HG02759 (cell line): ENCODE results near the gene DLST.
"Not testable (repeated sequence)": the region's sequence is repeated elsewhere in the genome, so short reads cannot be mapped to it uniquely, and the experiment has no call there.

ENCODE experiments used
- ATAC-seq: cut with Tn5 transposase; IDR thresholded peaks from one replicate; pipeline ENCODE4 v1.9.1; 2021; ENCODE audit warnings: mild to moderate bottlenecking, moderate library complexity; ENCODE audit not compliant: unreplicated experiment

Gene DLST

DNA sequence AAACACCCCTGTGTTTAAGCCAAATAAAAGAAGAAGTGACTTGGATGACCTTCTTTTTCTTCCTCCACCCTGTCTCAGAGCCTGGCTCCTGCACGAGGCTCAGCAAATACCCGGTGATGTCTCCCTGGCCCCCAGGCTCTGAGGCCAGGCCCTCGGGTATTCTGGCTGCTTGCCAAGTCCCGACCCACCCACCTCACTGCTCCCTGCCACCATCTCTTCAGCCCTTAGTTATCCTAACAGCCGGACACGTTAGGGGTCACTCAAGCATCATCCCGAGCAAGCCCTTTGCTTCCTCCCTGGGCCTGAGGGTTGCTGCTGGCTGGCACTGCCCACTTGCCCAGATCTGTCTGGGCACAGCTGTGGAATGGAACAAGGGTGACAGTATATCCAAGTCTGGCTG lies 34.1 kb downstream of the DLST start:
- no peak for ATAC-seq

DNA sequence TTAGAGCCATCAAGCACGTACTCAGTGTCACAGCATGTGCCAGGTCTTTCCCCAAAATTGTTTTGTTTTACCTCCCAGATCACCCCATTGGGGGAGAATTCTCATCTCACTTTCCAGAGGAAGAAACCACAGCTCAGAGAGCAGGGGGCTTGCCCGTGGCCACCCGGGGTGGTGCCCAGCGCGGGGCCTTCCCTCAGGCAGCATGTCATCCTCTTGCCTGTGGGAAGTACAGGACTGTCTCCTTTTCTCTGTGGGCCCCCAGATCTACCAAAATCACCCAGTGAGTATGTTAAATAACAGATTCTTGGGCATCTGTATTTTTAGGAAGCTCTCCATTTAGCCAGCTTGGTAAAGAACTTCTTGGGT lies 35.4 kb downstream of the DLST start:
- ATAC-seq: no peak

DNA sequence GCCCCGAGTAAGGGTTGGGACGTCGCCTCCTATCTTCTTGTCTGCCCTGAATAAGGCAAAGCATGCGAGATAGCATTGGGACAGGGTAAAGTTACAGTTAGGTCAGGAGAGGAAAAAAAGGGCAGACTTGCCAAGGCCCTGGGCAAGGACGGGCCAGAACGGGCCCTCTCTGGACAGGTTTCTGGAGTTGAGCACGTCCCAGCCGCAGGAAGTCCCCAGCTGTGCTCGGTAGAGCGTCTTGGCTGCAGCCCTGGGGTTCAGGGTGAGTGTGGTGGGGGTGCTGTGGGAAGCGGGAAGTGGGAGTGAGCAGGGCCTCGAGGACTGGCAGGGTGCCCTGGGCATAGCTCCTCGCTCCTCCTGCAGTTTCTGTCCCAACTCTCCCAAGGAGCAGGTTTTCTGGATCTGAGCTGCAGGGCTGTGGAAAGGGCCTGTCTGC lies 35.9 kb downstream of the DLST start:
- ATAC-seq: no peak

DNA sequence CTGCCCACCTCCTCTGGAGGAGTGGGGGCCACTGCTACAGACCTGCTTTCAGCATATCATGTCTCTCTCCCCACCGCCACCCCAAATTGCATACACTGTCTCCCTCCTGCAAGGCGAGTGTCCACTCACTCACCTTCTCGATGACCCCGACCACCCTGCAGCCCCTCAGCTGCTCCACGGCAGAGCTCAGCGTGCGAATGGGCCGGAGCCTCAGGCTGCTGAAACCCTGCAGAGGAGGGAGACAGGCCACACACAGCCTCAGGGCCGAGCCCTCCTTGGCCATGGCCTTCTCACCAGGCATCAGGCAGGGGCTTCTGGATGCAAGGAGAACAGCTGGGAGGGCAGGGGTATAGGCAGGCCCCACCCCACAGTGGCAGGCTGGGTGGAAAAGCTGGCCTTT lies 36.7 kb downstream of the DLST start:
- no peak for ATAC-seq

DNA sequence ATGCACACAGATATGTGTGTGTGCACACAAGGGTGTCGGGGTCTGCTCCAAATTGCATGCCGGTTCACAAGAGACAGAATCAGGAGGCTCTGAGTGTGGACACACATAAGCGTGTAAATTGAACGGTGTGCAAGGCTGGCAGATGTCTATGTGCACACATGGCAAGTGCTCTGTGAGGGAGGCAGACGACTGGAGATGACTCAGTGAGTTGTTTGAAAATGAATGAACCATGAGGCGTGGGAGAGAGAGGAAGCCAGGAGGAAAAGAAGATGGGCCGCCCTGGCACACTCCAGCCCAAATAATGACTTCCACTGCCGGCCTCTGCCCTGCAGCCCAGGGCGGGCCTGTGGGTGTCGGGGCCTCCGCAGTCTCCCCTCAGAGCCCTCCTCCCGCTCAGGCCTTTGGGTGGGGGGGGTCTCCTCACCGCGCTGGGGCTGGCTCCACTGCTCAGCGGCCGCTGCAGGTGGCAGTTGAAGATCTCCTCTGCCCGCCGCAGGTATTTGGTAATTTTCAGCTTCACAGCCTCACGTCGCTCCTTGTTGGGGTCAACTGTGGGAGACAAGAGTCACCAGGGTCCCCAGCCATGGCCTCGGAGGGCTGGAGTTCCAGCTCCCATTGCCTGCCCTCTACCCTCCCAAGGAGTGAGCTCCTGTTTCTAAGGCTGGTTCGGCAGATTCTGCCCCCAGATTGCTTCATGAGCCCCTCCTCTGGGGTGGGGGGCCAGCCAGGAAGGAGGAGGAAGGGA lies 37.9 kb downstream of the DLST start:
- no peak for ATAC-seq

DNA sequence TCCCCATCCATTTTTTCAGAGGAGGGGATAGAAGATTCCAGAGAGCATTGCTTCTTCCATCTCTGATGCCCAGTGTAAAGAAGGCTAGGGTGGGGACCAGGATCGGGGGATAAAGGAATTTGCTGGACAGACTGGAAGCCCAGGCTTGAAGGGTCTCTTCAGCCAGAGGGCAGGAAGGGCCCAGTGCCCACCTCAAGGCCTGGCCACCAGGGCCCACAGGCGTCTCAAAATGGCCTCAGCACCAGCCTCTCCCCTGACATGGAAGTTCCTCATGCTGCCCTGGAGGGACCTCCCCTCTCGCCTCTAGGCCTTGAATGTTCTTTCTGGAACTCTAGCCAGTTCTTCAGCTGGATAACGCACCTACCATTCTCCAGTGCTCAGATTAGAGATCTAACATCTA lies 38.6 kb downstream of the DLST start:
- ATAC-seq: no peak

DNA sequence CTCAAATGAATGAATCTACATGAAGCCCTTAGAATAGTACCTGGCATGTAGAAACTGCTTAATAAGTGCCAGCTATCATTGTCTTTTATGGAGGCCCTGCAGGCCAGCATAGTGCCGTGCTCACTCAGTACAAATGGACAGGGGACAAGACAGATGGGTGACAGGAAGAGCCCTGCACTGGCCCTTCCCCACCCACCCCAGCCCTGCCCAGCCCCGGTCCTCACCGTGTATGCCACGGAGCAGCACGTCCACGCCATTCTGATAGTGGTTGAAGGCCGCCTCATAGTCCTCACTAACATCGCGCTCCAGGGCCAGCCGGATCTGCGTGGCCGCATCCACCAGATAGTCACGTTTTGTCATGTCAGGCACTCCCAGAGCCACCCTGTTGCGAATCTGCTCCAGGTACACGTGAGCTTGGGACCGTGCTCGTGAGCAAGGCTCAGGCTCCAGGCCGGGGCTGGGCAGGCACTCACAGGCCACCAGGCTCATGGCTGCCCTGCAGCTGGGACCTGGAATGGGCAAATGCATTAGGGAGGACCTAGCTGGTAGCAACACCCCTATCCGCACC lies 39.4 kb downstream of the DLST start:
- ATAC-seq: no peak

DNA sequence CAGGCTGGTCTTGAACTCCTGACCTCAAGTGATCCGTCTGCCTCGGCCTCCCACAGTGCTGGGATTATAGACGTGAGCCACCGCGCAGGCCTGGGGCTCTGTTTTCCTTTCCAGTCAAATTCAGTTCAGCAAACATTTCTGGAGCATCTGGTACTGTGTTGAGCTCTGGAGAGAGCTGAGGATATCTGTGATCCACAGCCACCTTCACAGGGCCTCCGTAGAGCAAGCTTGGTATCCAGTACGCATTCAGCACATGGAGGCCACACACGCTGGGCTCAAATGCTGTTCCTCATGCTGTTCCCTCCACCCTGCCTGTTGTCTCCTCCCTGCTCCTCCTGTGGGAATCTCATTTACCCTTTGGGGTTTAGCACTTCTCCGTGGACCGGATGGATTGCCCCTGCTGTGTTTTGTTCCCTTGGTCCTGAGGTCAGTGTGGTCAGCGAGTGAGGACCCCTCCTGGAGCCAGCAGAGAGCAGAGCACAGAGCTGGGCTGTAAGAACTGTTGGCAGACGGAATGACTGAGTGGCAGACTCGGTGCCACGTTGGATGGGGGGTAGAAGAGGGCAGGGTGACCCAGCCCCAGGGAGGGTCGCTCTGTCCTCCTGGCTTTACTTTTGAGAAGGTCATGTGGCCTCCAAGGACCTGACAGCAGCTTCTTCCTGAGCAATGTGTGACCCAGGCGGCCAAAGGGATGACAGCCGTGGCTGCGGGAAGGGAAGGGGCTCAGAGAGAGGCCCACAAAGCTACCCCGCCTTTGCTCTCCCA lies 40.5 kb downstream of the DLST start:
- no peak for ATAC-seq

DNA sequence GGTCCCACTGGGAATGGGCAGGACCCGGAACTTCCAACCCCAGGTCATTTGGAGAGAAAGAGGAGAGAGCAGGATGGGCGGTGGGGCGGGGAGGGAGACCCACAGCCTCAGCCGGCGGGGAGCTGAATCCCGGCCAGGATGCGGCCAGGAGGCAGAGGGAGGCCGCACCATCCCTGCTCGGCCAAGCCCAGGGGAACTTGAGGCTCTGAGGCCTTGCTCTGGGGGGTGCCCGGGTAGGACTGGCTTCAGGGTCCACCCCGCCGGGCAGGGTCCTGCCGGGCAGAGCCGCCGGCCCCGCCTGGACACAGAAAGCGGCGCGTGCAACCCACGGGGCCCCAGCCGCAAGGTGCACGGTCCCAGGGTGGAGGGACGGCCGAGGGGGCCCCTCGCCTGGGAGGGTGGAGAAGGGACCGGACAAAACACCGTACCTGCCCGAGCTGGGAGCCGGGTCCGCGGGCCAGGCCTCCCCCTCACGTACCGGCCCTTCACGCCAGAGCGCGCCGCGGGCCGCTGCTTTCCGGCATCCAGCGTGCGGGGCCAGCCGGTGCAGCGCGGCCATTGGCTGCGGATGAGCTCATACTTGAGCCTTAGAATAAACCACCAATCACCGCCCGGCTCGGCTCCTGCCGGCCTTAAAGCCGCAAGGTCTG lies 41.2 kb downstream of the DLST start, which contains the start of gene RPS6KL1:
Gene RPS6KL1 (minus strand): TSS at position 509 of the 650 bp plus-strand sequence. CDS start 1,719 bp downstream, outside the sequence.
- peak; percentile 95 for ATAC-seq

DNA sequence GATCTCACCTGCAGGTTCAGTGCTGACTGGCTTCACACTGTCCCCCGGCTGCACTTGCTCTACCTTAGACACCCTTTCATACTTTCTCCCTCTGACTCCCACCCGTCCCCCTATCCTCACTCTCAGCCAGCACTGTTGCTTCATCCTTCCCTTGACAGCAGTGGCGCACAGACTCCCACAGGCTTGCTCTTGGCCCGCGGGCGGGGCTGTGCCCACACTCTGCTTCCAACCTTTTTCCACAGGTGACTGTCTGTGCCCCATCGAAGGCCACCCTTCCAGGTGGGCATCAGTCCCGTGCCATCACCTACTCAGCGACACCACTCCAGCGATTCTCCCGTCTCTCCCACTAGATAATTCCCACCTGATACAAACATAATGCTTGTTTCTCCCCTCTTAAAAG lies 42.3 kb downstream of the DLST start:
- no peak for ATAC-seq

DNA sequence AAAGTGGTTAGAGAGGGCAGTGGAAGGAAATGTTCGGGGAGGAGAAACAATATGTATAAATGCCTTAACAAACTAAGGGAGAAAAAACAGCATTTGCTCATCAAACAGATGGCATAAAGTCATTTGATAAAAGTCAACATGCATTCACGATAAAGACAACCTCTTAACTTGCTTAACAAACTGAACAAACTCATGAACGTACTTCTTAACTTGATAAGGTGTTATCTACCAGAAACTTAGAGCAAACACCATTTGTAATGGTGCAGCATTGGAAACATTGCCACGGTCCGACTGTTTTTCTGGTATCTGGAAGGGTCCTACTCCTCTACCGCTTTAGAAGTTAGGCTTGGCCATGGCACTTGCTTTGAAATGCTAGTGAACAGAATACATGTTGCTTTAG lies 45.5 kb downstream of the DLST start:
- no peak for ATAC-seq

DNA sequence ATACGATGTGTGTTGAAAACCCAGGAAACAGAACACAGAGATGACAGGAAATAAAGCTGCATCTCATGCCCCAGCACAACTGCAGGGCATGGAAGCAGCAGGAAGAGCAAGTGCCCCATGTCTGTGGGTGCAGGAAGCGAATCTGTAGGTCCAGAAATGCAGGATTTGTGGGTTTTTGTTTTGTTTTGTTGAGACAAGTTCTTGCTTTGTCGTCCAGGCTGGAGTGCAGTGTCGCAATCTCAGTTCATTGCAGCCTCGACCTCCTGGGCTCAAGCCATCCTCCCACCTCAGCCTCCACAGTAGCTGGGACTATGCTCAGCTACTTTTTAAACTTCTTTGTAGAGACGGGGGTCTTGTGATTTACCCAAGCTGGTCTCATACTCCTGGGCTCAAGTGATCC lies 47.5 kb downstream of the DLST start:
- ATAC-seq: no peak

DNA sequence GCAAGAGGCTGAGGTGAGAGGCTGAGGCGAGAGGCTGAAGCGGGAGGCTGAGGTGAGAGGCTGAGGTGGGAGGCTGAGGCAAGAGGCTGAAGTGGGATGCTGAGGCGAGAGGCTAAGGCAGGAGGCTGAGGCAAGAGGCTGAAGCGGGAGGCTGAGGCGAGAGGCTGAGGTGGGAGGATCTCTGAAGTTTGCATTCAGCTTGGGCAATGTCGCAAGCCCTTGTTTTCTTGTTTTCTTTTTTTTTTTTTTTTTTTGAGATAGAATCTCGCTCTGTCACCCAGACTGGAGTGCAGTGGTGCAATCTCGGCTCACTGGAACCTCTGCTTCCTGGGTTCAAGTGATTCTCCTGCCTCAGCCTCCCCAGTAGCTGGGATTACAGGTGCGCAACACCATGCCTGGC lies 50.0 kb downstream of the DLST start:
- ATAC-seq: not testable (repeated sequence)

DNA sequence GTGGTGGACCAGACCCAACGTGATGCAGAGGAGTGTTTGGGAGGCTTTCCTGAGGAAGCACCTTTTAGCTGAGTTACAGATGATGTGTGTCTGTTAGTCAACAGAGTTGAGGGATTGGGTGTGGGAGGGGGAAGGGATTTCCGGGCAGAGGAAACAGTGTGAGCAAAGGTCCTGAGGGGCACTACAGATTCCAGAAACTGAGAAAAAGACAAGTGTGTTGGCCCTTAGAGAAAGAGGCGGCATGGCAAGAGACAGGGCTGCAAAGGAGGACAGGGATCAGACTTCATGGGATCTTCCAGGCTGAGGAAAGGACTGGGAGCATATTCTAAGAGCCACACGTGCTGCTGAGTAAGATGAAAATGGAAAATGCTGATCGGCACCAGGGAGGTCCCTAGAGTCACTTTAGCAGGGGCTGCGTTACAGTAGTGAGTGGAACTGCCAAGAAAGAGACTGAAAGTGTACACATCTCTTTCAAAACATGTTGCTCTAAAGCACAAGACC lies 50.7 kb downstream of the DLST start:
- ATAC-seq: no peak

DNA sequence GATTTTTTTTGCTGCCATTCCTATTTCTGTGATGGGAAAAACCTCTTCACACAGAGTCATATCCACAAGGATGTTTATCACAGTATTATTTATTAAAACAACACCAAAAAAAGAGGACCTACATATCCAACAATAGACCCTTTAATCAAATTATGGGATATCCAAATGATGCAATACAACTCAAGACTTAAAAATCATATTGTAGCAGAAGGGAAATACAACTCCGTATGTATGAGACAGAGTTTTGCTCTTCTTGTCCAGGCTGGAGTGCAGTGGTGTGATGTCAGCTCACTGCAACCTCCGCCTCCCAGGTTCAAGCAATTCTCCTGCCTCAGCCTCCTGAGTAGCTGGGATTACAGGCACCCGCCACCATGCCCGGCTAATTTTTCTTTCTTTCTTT lies 51.2 kb downstream of the DLST start:
- not testable (repeated sequence) for ATAC-seq

DNA sequence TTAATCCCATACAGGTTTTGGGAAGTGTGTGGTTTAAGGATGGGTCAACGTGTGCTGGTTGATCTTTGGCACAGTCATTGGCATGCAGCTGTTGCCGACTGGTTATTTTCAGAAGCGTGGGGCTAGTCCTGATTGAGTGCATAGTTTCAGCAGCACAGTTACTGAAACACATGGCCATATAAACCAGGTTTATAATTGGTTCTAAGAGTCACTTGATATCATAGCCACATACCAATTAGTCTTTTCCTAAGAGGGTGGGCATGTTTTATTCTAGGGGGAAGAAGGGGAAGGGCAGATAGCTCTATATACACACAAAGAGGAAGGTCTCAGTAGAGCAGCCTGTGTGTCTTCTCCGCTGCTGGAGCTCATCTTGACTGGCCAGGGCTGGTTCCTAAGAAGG lies 52.3 kb downstream of the DLST start:
- no peak for ATAC-seq

DNA sequence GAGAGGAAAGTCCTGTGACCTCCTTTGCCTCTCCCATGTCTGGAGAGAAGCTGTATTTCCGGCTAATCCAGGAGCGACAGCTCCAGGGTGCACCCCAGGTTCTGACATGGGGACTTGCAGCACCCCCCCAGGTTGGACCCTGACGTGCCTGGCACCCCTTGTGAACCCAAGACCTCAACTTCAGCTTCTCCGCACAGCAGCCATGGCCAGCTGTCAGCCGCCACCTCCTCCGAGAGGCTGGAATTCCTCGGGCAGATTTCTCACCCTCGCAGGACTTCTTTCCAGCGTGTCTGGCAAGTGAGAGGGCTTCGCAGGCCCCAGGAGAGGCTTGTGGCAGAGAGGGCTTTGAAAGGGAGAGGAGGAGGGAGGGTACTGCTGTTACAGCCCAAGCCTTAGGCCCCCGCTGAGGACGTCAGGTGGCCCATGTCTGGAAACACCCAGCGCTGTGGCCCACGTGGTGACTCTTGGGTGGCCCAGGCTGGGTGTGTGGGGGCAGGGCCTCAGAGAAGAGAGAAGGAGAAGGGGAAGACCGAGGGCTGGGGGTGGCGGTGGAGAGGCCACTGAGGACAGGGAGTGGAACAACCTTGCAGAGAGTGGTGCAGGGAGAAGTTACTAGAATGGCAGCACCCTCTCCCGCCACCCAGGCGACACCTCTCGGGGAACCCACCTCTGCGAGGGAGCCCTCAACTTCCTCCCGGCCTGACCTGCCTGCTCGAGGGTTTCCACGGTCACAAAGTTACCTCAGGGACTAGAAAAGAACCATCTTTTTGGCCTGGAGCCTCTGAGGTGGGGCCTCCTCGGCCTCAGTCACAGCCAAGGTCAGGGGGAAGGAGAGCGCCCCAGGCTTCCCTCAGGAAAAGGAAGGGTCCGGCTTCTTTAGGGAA lies 53.0 kb downstream of the DLST start:
- no peak for ATAC-seq

DNA sequence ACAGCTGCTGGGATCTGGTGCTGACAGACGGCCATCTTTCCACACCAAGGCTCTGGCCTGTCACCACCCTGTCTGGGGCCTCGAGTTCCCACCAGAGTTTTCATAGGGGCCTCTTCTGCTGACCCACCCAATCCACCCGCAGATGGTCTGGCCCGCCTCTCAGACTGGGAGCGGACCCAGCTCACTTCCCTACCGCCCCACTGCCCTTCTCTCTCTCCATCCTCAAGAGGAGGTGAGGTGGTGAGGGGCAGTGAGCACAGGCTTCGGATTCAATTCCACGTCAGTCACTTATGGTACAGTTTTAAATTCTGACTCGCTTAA lies 53.6 kb downstream of the DLST start:
- ATAC-seq: no peak

DNA sequence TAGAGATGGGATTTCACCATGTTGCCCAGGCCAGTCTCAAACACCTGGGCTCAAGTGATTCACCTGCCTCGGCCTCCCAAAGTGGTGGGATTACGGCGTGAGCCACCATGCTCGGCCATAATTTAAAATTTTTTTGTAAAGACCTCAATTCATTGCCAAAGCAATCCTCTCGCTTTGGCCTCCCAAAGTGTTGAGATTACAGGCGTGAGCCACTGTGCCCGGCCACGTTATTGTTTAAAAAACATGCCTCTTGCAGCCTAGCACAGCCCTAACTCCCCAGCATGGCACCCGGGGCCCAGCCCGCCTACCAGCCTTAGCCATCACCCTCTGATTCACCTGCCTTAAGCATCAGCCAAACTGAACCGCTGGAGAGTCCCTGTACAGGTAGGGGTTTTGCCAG lies 54.4 kb downstream of the DLST start:
- ATAC-seq: no peak

DNA sequence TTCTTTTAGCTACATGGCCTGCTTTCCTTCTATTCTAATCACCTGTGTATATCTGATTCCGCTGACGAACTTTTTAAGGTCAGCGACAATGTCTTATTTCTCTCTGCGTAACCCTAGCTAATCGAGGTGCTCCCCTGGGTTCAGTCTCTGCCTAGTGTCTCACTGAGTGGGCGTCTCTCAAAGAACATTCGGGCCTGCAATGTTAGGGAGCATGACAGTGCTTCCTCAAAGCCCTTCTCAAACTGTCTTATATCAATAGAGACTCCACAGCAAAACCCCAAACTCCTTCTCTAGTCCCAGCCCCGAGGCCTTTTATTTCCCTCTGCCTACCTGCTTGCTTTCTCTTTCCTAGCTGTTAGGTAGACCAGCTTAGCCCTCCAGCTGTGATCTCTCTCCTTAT lies 55.0 kb downstream of the DLST start:
- no peak for ATAC-seq

DNA sequence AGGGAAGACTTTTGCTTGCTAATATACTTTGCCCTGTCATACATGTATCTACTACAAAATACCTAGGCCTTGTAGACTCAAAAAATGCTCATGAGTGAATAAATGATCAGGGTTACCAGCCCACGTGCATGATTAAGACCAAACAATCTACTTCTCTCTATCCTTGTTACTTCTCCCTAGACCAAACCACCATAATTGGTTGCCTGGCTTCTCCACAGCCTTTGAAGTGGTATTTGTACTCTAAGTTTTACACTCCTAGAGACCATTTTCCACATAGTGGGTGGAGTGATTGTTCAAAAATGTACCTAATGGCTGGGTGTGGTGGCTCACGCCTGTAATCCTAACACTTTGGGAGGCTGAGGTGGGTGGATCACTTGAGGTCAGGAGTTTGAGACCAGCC lies 55.5 kb downstream of the DLST start:
- ATAC-seq: no peak
